Measurements from ENCODE around the gene YPEL2.

DNA sequence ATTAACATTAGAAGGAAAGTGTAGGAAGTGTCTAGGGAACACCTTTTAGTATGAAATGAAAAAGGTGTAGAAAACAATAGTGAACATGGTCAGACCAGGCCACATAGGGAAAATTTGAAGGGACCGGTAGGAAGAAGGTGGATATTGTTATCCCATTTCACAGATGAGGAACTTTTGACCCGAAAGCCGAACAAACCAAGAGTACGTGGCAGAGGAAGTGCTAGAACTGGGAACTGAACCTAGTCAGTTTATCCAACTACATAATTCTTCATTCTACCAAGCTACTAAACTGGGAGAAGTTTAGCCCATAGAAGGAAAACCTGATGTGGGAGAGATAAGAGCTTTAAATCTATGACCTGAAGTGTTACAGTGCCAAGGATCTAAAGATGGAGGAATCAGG, 43.2 kb downstream of the YPEL2 start:
- TF ChIP-seq, protein P1, sequence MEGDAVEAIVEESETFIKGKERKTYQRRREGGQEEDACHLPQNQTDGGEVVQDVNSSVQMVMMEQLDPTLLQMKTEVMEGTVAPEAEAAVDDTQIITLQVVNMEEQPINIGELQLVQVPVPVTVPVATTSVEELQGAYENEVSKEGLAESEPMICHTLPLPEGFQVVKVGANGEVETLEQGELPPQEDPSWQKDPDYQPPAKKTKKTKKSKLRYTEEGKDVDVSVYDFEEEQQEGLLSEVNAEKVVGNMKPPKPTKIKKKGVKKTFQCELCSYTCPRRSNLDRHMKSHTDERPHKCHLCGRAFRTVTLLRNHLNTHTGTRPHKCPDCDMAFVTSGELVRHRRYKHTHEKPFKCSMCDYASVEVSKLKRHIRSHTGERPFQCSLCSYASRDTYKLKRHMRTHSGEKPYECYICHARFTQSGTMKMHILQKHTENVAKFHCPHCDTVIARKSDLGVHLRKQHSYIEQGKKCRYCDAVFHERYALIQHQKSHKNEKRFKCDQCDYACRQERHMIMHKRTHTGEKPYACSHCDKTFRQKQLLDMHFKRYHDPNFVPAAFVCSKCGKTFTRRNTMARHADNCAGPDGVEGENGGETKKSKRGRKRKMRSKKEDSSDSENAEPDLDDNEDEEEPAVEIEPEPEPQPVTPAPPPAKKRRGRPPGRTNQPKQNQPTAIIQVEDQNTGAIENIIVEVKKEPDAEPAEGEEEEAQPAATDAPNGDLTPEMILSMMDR (conservative IDR thresholded peaks at IDR 0.05): no peak
- TF ChIP-seq ZFX (IDR thresholded peaks at IDR 0.05): no peak
